Gastrocnemius medialis (tissue), 4 donors: ENCODE results near the gene TRIM63. TPM values are rescaled to one million over a fixed set of nuclear protein-coding genes. Genes with fewer than 3 reads are reported as not detected.

Source experiments
- ATAC-seq, 2 donors: fragments of 150-250 bp; one replicate each; pipeline ENCODE4 v1.9.1; 2016
- DNase-seq, 2 donors: peaks; one replicate each; pipeline ENCODE4 v3.0.0-alpha.2; 2019
- H3K27ac ChIP-seq, 4 donors: fragments of 200-600 bp; sonication (generic); 1 replicate in 1 of 4; 2 replicates in 3 of 4; pipeline ENCODE4 v1.5.1; 2016 to 2018; ENCODE audit warnings: mild to moderate bottlenecking in 2 of 4, moderate library complexity in 1 of 4
- H3K27me3 ChIP-seq, 3 donors: fragments of 200-600 bp; sonication (generic) in 2 of 3; 1 replicate in 1 of 3; 2 replicates in 2 of 3; pipeline versions ENCODE4 v1.5.1 to v1.6.0; 2016 to 2019; ENCODE audit warnings: mild to moderate bottlenecking in 1 of 3, moderate library complexity in 1 of 3
- H3K36me3 ChIP-seq, 2 donors: fragments of 200-600 bp; sonication (generic) in 1 of 2; one replicate each; pipeline ENCODE4 v1.5.1; 2017 to 2018
- H3K4me1 ChIP-seq, 2 donors: fragments of 200-600 bp; sonication (generic) in 1 of 2; one replicate each; pipeline ENCODE4 v1.5.1; 2016 to 2017; ENCODE audit warnings: mild to moderate bottlenecking in 2 of 2
- H3K4me3 ChIP-seq, 4 donors: fragments of 200-600 bp; sonication (generic) in 3 of 4; 1 replicate in 1 of 4; 2 replicates in 3 of 4; pipeline ENCODE4 v1.5.1; 2016 to 2019; ENCODE audit warnings: mild to moderate bottlenecking in 2 of 4
- H3K9me3 ChIP-seq, 3 donors: fragments of 200-600 bp; sonication (generic) in 2 of 3; 1 replicate in 1 of 3; 2 replicates in 2 of 3; pipeline ENCODE4 v1.5.1; 2016 to 2019
- POLR2A ChIP-seq, 2 donors: fragments of 450-650 bp; IDR thresholded peaks; one replicate each; pipeline ENCODE4 v1.6.1; 2017; ENCODE audit warnings: antibody characterized with exemption in 2 of 2, mild to moderate bottlenecking in 2 of 2, moderate library complexity in 2 of 2
- in situ Hi-C, 4 donors: fragments of 200-750 bp; cut with MboI; loops; one replicate each; pipeline versions ENCODE4 v1.15.0 to v1.8.0; 2017; ENCODE audit warnings: low sequenced_read_pairs in 4 of 4
- intact Hi-C: fragments of 100-400 bp; cut with DNase I; formaldehyde crosslinking; loops from one replicate; pipeline ENCODE4 v1.15.1; 2023; ENCODE audit warnings: low total_unique reads
- total RNA-seq, 4 donors: library from RNA; depleted of rRNA; stranded (reverse); fragments of >200 nt; gene quantifications; one replicate each; pipeline versions ENCODE4 v1.1.0 to v1.2.3, GENCODE V29; 2016
- TF ChIP-seq, protein P1 (sequence below), 5 experiments: fragments of 450-650 bp in 3 of 5; fragments of 200-600 bp in 2 of 5; sonication (generic) in 2 of 5; IDR thresholded peaks in 4 of 5; conservative IDR thresholded peaks in 1 of 5; 1 replicate in 4 of 5; 2 replicates in 1 of 5; pipeline ENCODE4 v1.5.1; 2016 to 2019; ENCODE audit warnings: antibody characterized with exemption in 5 of 5, mild to moderate bottlenecking in 3 of 5, moderate library complexity in 3 of 5

The TRIM63 gene
- total RNA-seq, 4 donors from 2014 or later, result 1,040 to 4,298 (median 2,203) TPM

DNA sequence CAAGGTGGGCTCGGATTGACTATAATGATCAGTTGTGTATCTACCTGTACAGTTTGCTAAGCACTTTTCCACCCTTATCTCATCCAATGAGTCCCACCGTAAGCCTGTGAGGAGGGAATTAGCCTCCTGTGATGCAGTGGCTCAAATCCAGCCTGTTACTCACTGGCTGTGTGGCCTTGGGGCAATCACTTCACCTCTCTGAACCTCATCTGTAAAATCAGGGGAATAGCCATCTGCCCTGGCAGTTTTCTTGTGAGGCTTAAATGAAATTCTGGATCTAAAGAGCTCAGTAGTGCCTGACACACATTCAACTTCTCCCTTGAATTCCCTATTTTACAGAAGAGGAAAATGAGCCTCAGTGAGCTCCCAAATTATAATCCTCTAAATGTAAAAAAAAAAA lies 53.3 kb downstream of the TRIM63 start:
- TF ChIP-seq, protein P1, sequence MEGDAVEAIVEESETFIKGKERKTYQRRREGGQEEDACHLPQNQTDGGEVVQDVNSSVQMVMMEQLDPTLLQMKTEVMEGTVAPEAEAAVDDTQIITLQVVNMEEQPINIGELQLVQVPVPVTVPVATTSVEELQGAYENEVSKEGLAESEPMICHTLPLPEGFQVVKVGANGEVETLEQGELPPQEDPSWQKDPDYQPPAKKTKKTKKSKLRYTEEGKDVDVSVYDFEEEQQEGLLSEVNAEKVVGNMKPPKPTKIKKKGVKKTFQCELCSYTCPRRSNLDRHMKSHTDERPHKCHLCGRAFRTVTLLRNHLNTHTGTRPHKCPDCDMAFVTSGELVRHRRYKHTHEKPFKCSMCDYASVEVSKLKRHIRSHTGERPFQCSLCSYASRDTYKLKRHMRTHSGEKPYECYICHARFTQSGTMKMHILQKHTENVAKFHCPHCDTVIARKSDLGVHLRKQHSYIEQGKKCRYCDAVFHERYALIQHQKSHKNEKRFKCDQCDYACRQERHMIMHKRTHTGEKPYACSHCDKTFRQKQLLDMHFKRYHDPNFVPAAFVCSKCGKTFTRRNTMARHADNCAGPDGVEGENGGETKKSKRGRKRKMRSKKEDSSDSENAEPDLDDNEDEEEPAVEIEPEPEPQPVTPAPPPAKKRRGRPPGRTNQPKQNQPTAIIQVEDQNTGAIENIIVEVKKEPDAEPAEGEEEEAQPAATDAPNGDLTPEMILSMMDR (IDR thresholded peaks at IDR 0.05 in 4 of 5, conservative IDR thresholded peaks at IDR 0.05 in 1 of 5), result no peak
- TF ChIP-seq POLR2A (IDR thresholded peaks at IDR 0.05), result no peak

DNA sequence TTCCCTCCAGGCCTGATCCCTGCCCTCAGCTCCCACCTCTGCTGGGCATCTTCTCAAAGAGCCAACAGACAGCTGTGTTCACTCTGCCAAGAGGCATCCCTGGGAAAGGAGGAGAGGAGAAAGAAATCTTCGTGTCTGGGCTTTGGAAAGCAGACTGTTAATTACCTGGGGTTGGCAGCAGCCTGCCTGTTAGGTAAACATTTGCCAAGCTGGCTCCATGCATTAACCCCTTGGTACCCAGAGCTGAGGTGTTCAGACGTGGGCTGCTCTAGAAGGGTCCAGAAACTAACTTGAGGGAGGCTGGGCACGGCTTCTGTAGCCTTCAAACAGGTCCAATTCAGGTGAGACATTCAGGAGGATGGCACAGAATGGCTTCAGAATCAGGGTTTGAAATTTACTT lies 54.6 kb downstream of the TRIM63 start:
- no peak for ATAC-seq
- intact Hi-C loops, result no loop called here
- no peaks in the 10 kb centered on the region for H3K27me3 ChIP-seq
- no peaks in the 10 kb centered on the region for H3K9me3 ChIP-seq
- H3K36me3 ChIP-seq, result no peaks in the 10 kb centered on the region
- H3K27ac ChIP-seq, result no peak overlapping the region
- in situ Hi-C loops, result no loop called here
- H3K4me1 ChIP-seq, result peaks cover 0 to 5% of the 10 kb centered on the region in 2 donors
- no peak overlapping the region for H3K4me3 ChIP-seq
- DNase-seq, result no peak
- TF ChIP-seq, protein P1 (IDR thresholded peaks at IDR 0.05 in 4 of 5, conservative IDR thresholded peaks at IDR 0.05 in 1 of 5), result no peak
- no peak for TF ChIP-seq POLR2A (IDR thresholded peaks at IDR 0.05)

More for the DNA sequence above, 53.3 kb downstream of the TRIM63 start:
- no peaks in the 10 kb centered on the region for H3K27me3 ChIP-seq
- no peaks in the 10 kb centered on the region for H3K9me3 ChIP-seq
- H3K4me3 ChIP-seq, result no peak overlapping the region
- ATAC-seq (no peak), DNase-seq (no peak)
- in situ Hi-C loops, result no loop called here
- H3K36me3 ChIP-seq, result no peaks in the 10 kb centered on the region
- intact Hi-C loops, result no loop called here
- H3K4me1 ChIP-seq, result peaks cover 0 to 7% of the 10 kb centered on the region in 2 donors
- no peak overlapping the region for H3K27ac ChIP-seq

DNA sequence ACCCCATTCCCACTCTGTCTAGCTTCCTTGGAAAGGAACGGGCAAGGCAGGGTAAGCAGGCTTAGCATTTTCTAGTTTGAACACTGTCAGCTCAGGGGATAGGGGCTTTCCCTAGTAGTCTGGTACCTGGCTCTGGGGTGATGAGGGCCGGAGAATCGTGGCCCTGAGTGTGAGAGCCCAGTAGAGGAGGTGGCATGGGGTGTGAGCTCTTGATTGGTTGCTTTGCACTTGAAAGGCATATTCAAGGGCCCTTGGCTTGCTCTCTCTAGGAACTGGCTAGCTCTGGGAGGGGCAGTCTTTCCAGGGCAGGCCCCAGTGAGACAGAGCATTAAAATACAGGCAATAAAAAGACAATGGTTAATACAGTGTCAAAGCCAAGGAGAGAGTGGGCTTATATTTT lies 56.6 kb downstream of the TRIM63 start:
- intact Hi-C loops, result no loop called here

DNA sequence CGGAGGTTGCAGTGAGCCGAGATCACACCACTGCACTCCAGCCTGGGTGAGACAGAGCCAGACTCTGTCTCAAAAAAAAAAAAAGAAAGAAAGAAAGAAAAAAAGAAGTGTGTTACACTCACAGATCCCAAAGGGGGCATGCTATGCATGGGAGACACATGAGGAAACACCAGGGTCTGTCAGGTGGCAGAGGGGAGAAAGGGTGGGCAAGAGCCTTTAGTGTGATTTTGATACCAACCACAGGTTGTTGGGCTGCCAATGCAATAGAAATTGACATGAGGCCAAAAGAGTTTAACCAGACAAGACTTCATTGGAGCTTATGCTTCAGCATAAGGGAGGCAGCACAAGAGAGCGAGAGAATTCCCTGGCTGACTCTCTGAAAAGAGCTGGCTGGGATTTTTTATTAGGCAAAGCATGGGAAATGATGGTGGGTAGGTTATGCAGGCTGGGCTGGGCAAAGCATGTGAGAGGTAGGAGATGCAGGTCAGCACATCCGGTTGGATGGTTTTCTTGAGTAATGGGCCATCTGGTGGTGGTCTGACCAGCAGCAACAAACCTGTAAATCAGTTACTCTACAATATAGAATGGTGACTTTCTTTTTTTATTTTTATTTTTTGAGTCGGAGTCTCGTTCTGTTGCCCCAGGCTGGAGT lies 57.5 kb downstream of the TRIM63 start:
- Histone ChIP-seq H3K4me1 (no peaks in the 10 kb centered on the region), H3K4me3 (no peak overlapping the region), H3K9me3 (no peaks in the 10 kb centered on the region), H3K36me3 (no peaks in the 10 kb centered on the region), H3K27me3 (no peaks in the 10 kb centered on the region), H3K27ac (no peak overlapping the region)
- intact Hi-C loops (no loop called here), in situ Hi-C loops (no loop called here)
- no peak for TF ChIP-seq POLR2A (IDR thresholded peaks at IDR 0.05)
- TF ChIP-seq, protein P1 (IDR thresholded peaks at IDR 0.05 in 4 of 5, conservative IDR thresholded peaks at IDR 0.05 in 1 of 5), result no peak
- ATAC-seq, result no peak
- DNase-seq, result no peak

More for the DNA sequence above, 56.6 kb downstream of the TRIM63 start:
- ATAC-seq (no peak), DNase-seq (no peak)
- no peak overlapping the region for H3K27ac ChIP-seq
- in situ Hi-C loops, result no loop called here
- H3K9me3 ChIP-seq, result no peaks in the 10 kb centered on the region
- H3K27me3 ChIP-seq, result no peaks in the 10 kb centered on the region
- no peaks in the 10 kb centered on the region for H3K36me3 ChIP-seq
- H3K4me3 ChIP-seq, result no peak overlapping the region
- H3K4me1 ChIP-seq, result no peaks in the 10 kb centered on the region
- no peak for TF ChIP-seq POLR2A (IDR thresholded peaks at IDR 0.05)
- TF ChIP-seq, protein P1 (IDR thresholded peaks at IDR 0.05 in 4 of 5, conservative IDR thresholded peaks at IDR 0.05 in 1 of 5), result no peak

DNA sequence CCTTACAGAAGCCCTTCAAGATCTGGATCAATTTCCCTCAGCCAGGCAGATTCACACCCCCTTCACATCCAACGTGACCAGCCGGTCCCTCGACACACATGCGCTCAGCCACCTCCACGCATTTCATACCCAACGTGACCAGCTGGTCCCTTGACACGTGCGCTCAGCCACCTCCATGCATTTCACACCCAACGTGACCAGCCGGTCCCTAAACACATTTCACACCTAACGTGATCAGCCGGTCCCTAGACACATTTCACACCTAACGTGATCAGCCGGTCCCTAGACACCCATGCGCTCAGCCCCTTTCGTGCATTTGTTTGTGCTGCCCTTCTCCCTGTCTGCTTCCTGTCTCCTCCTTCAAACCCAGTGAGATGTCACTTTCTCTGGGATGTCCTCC lies 60.7 kb downstream of the TRIM63 start:
- Histone ChIP-seq H3K4me3 (no peak overlapping the region), H3K9me3 (no peaks in the 10 kb centered on the region), H3K36me3 (no peaks in the 10 kb centered on the region), H3K27ac (no peak overlapping the region), H3K4me1 (no peaks in the 10 kb centered on the region), H3K27me3 (no peaks in the 10 kb centered on the region)
- intact Hi-C loops (no loop called here), in situ Hi-C loops (no loop called here)
- no peak for DNase-seq
- no peak for ATAC-seq
- TF ChIP-seq, protein P1 (IDR thresholded peaks at IDR 0.05 in 4 of 5, conservative IDR thresholded peaks at IDR 0.05 in 1 of 5), result no peak
- no peak for TF ChIP-seq POLR2A (IDR thresholded peaks at IDR 0.05)
